ENCODE data around the gene GLIS1.

GRCh38 chr1:53598966-53599365, 140.0 kb downstream of the GLIS1 start:
- no peak for TF ChIP-seq ETV6 (conservative IDR thresholded peaks at IDR 0.05 in 1 of 2, IDR thresholded peaks at IDR 0.05 in 1 of 2; ENCODE audit: borderline replicate concordance in 1 of 2, low read depth in 1 of 2)
- no peak for TF ChIP-seq POLR2A (IDR thresholded peaks at IDR 0.05; ENCODE audit: low read depth, low read length)
- TF ChIP-seq POLR2AphosphoS2 (IDR thresholded peaks at IDR 0.05; ENCODE audit: low read depth, low read length) = no peak

All from GM12878 (cell line).